GM23338 (cell line): ENCODE data around the gene GDPD4.

Source experiments
- CTCF ChIP-seq, 2 experiments: fragments of 200-600 bp in 1 of 2; sonication (generic) in 1 of 2; conservative IDR thresholded peaks; 2 replicates each; pipeline versions ENCODE4 v1.5.1 to v1.6.1; 2016 to 2017; ENCODE audit warnings: antibody characterized with exemption in 2 of 2, low read depth in 2 of 2, mild to moderate bottlenecking in 2 of 2, moderate library complexity in 1 of 2
- EZH2 ChIP-seq: fragments of 200-600 bp; sonication (generic); IDR thresholded peaks from one replicate; pipeline ENCODE4 v1.8.0; 2017; ENCODE audit warnings: antibody characterized with exemption, mild to moderate bottlenecking, low read depth; ENCODE audit not compliant: unreplicated experiment
- EZH2phosphoT487 ChIP-seq: fragments of 200-600 bp; sonication (generic); IDR thresholded peaks from one replicate; pipeline ENCODE4 v1.8.1; 2018; ENCODE audit warnings: antibody characterized with exemption; ENCODE audit not compliant: unreplicated experiment
- JUNB ChIP-seq: IDR thresholded peaks from one replicate; pipeline ENCODE4 v1.6.1; 2016; ENCODE audit warnings: antibody characterized with exemption; ENCODE audit not compliant: unreplicated experiment
- POLR2AphosphoS5 ChIP-seq: IDR thresholded peaks from 2 replicates; pipeline ENCODE4 v1.6.1; 2016; ENCODE audit warnings: antibody characterized with exemption, low read depth
- ZNF331 ChIP-seq: fragments of 250-450 bp; sonication (Bioruptor Pico); IDR thresholded peaks from 2 replicates; pipeline ENCODE4 v1.5.0; 2020; ENCODE audit warnings: low read depth, mild to moderate bottlenecking, moderate library complexity
- TF ChIP-seq, protein P1 (sequence below): IDR thresholded peaks from 2 replicates; pipeline ENCODE4 v1.6.1; 2016; ENCODE audit warnings: antibody characterized with exemption

- TF ChIP-seq CTCF (conservative IDR thresholded peaks at IDR 0.05; ENCODE audit: low read depth in 2 of 2) (no peak), POLR2AphosphoS5 (no peak), EZH2phosphoT487 (no peak), ZNF331 (CRISPR knock-in tag) (no peak), JUNB (no peak), EZH2 (no peak)
- TF ChIP-seq, protein P1, sequence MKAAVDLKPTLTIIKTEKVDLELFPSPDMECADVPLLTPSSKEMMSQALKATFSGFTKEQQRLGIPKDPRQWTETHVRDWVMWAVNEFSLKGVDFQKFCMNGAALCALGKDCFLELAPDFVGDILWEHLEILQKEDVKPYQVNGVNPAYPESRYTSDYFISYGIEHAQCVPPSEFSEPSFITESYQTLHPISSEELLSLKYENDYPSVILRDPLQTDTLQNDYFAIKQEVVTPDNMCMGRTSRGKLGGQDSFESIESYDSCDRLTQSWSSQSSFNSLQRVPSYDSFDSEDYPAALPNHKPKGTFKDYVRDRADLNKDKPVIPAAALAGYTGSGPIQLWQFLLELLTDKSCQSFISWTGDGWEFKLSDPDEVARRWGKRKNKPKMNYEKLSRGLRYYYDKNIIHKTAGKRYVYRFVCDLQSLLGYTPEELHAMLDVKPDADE, result no peak
Observed at GRCh38 chr11:77233011-77233410, 68.5 kb downstream of the GDPD4 start.
